Activated CD8-positive, alpha-beta T cell treated with anti-CD3 and anti-CD28 coated beads for 36 hours (primary cell): ENCODE data around the gene LRWD1. TPM values are rescaled to one million over a fixed set of nuclear protein-coding genes. Genes with fewer than 3 reads are reported as not detected.
"Not testable (repeated sequence)": the region's sequence is repeated elsewhere in the genome, so short reads cannot be mapped to it uniquely, and the experiment has no call there.

ENCODE experiments used
- ATAC-seq: fragments of 200-7000 bp; cut with Tn5 transposase; one replicate; pipeline ENCODE4 v1.10.0; 2021; ENCODE audit warnings: mild to moderate bottlenecking, moderate library complexity
- CTCF ChIA-PET: fragments of 350-600 bp; sonication (Branson Sonifier 250); formaldehyde crosslinking; loops from one replicate; lab custom pipeline; 2021; ENCODE audit warnings: antibody characterized with exemption; lab: Charles Lee
- POLR2A ChIA-PET: fragments of 350-600 bp; sonication (Branson Sonifier 250); formaldehyde crosslinking; loops from one replicate; lab custom pipeline; 2021; ENCODE audit warnings: antibody characterized with exemption; lab: Charles Lee
- DNase-seq: peaks from one replicate; pipeline ENCODE4 v3.0.0-alpha.2; 2020
- H3K27ac Mint-ChIP-seq: one replicate; pipeline ENCODE4 v1.8.0; 2021; ENCODE audit warnings: mild to moderate bottlenecking, mixed read lengths
- H3K27me3 Mint-ChIP-seq: one replicate; pipeline ENCODE4 v1.8.0; 2021; ENCODE audit warnings: mixed read lengths
- H3K36me3 Mint-ChIP-seq: one replicate; pipeline ENCODE4 v1.8.0; 2021; ENCODE audit warnings: low read depth, mixed read lengths
- H3K4me1 Mint-ChIP-seq: one replicate; pipeline ENCODE4 v1.8.0; 2021; ENCODE audit warnings: low read depth, mixed read lengths
- H3K4me3 Mint-ChIP-seq: one replicate; pipeline ENCODE4 v1.8.0; 2021; ENCODE audit warnings: mild to moderate bottlenecking, moderate library complexity, mixed read lengths
- H3K9me3 Mint-ChIP-seq: one replicate; pipeline ENCODE4 v1.8.0; 2021; ENCODE audit warnings: mixed read lengths
- CTCF ChIP-seq: fragments of 200-600 bp; IDR thresholded peaks from one replicate; pipeline ENCODE4 v1.8.0; 2022; ENCODE audit warnings: antibody characterized with exemption, mild to moderate bottlenecking
- intact Hi-C: fragments of 100-400 bp; cut with micrococcal nuclease; formaldehyde crosslinking; loops from one replicate; pipeline ENCODE4 v1.10.0; 2022
- total RNA-seq, 2 experiments: library from RNA; stranded (reverse); gene quantifications; one replicate each; pipeline ENCODE4 v1.2.3, GENCODE V29; 2021

The LRWD1 gene
- total RNA-seq, 2 experiments from 2014 or later: 12.3 to 12.7 TPM

- POLR2A ChIA-PET: interaction anchor here (1.9 kb wide), 1 partner anchor 39 kb away, joined by 5 read pairs; the partner anchor contains the start of gene ORAI2
- H3K36me3 Mint-ChIP-seq: peaks cover 4% of the 10 kb centered on the region
- no peaks in the 10 kb centered on the region for H3K4me1 Mint-ChIP-seq
- CTCF ChIA-PET: interaction anchor here (2.5 kb wide), 1 partner anchor 60 kb away, joined by 6 read pairs; no protein-coding TSS in a partner anchor
- no peak overlapping the region for H3K27ac Mint-ChIP-seq
- no peaks in the 10 kb centered on the region for H3K27me3 Mint-ChIP-seq
- intact Hi-C loops: no loop called here
- TF ChIP-seq CTCF: no peak
- no peaks in the 10 kb centered on the region for H3K9me3 Mint-ChIP-seq
- DNase-seq (no peak), ATAC-seq (no peak)
- H3K4me3 Mint-ChIP-seq: no peak overlapping the region
Measured at GRCh38 chr7:102472126-102473041, 7.6 kb downstream of the LRWD1 start.

GRCh38 chr7:102473271-102473991 lies 8.6 kb downstream of the LRWD1 start:
- ChIA-PET CTCF (interaction anchor here (2.5 kb wide), 1 partner anchor 61 kb away, joined by 6 read pairs; no protein-coding TSS in a partner anchor), POLR2A (interaction anchor here (1.2 kb wide), 1 partner anchor 9 kb away, joined by 3 read pairs; the partner anchor contains the start of gene ALKBH4)
- Mint-ChIP-seq H3K4me3 (no peak overlapping the region), H3K27me3 (no peaks in the 10 kb centered on the region), H3K9me3 (no peaks in the 10 kb centered on the region), H3K36me3 (peaks cover 4% of the 10 kb centered on the region), H3K4me1 (no peaks in the 10 kb centered on the region), H3K27ac (no peak overlapping the region)
- intact Hi-C loops: no loop called here
- no peak for DNase-seq
- no peak for ATAC-seq
- TF ChIP-seq CTCF: no peak

- DNase-seq, H3K4me3 Mint-ChIP-seq, CTCF ChIA-PET, H3K9me3 Mint-ChIP-seq, H3K36me3 Mint-ChIP-seq, H3K4me1 Mint-ChIP-seq, H3K27me3 Mint-ChIP-seq, H3K27ac Mint-ChIP-seq, intact Hi-C loops, ATAC-seq: not testable (repeated sequence)
- POLR2A ChIA-PET: interaction anchor here (1.2 kb wide), 1 partner anchor 10 kb away, joined by 3 read pairs; the partner anchor contains the start of gene ALKBH4
Measured at GRCh38 chr7:102474116-102474515, 9.3 kb downstream of the LRWD1 start.

GRCh38 chr7:102474736-102475435 lies 10.1 kb downstream of the LRWD1 start:
- intact Hi-C loops, CTCF ChIA-PET, H3K4me3 Mint-ChIP-seq, H3K36me3 Mint-ChIP-seq, H3K27ac Mint-ChIP-seq, ATAC-seq, H3K27me3 Mint-ChIP-seq, DNase-seq, H3K9me3 Mint-ChIP-seq, POLR2A ChIA-PET, H3K4me1 Mint-ChIP-seq: not testable (repeated sequence)

- POLR2A ChIA-PET, CTCF ChIA-PET, H3K9me3 Mint-ChIP-seq, H3K4me1 Mint-ChIP-seq, H3K36me3 Mint-ChIP-seq, intact Hi-C loops, H3K27me3 Mint-ChIP-seq: not testable (repeated sequence)
- H3K27ac Mint-ChIP-seq: peak within 1 kb of the TSS; percentile 88
- peak within 1 kb of the TSS; percentile 87 for H3K4me3 Mint-ChIP-seq
- ATAC-seq (peak; percentile 94), DNase-seq (peak; percentile 77)
Measured at GRCh38 chr7:102478314-102479208, 13.8 kb downstream of the LRWD1 start, which contains the start of gene POLR2J. TSS of gene POLR2J (minus strand) at chr7:102478922. CDS start at chr7:102478860, 62 bp downstream.

- not testable (repeated sequence) for H3K4me1 Mint-ChIP-seq
Measured at GRCh38 chr7:102479209-102479584, 14.4 kb downstream of the LRWD1 start.

More at GRCh38 chr7:102479209-102479584, 14.4 kb downstream of the LRWD1 start:
- H3K9me3 Mint-ChIP-seq, H3K27ac Mint-ChIP-seq, POLR2A ChIA-PET, H3K27me3 Mint-ChIP-seq, CTCF ChIA-PET, H3K36me3 Mint-ChIP-seq, intact Hi-C loops, H3K4me3 Mint-ChIP-seq, DNase-seq: not testable (repeated sequence)
- ATAC-seq: peak; percentile 12
